ENCODE results near the gene KNDC1.

KNDC1 gene

DNA sequence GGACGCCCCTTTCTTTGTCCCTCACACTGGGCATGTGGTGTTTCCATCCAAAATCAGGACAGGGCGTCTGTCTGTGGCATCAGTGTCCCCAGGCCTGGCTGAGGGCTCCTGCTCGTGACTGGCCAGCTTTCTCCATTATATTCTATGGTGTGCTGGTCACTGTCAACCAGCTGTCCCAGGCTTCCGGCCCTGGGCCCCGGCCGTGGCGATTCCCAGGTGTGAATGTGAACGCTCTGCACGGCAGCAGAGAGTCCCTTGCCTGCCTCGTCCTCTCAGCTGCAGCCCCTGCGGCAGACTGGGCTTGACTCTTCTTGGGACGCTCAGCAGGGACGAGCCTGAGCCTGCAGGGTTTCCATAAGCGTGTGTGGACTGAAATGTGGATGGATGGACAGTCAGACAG is 64.1 kb downstream of the KNDC1 start:
- H3K4me3 ChIP-seq (replicated peaks; ENCODE audit: low read depth, low read length) = no peak overlapping the region
- TF ChIP-seq, protein P1, sequence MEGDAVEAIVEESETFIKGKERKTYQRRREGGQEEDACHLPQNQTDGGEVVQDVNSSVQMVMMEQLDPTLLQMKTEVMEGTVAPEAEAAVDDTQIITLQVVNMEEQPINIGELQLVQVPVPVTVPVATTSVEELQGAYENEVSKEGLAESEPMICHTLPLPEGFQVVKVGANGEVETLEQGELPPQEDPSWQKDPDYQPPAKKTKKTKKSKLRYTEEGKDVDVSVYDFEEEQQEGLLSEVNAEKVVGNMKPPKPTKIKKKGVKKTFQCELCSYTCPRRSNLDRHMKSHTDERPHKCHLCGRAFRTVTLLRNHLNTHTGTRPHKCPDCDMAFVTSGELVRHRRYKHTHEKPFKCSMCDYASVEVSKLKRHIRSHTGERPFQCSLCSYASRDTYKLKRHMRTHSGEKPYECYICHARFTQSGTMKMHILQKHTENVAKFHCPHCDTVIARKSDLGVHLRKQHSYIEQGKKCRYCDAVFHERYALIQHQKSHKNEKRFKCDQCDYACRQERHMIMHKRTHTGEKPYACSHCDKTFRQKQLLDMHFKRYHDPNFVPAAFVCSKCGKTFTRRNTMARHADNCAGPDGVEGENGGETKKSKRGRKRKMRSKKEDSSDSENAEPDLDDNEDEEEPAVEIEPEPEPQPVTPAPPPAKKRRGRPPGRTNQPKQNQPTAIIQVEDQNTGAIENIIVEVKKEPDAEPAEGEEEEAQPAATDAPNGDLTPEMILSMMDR (IDR thresholded peaks at IDR 0.05; ENCODE audit: low read length, missing control alignments) = no peak
- no peak for DNase-seq (ENCODE audit: low read depth)

DNA sequence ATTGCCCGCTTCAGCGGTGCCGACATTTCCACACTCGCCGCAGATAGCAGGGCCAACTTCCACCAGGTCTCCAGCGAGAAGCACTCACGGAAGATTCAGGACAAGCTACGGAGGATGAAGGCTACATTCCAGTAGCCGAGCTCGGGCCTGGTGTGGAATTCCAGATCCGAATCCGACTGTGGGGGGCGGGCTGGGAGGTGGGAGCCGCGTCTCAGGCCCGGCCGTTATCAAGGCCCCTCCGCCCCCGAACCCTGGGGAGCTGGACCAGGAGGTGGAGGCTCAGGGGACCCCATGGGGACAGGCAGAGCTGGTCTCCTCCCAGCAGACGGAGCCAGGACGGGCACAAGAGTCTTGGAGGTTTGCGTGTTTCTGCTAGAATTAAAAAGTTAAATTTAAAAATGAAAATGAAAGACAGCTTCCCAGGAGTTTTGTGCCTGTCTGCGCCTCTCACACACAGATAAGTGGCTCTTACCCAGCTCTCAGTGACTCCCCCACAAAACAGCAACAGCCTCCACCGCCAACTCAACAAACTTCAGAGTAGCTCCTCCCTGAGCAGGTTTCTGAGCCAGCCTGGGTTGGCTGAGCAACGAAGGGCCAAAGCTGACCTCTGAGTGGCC is 64.8 kb downstream of the KNDC1 start:
- DNase-seq (ENCODE audit: low read depth) = peak; percentile 69
- TF ChIP-seq, protein P1 (IDR thresholded peaks at IDR 0.05; ENCODE audit: low read length, missing control alignments) = no peak
- H3K4me3 ChIP-seq (replicated peaks; ENCODE audit: low read depth, low read length) = peak overlapping the region; percentile 28

DNA sequence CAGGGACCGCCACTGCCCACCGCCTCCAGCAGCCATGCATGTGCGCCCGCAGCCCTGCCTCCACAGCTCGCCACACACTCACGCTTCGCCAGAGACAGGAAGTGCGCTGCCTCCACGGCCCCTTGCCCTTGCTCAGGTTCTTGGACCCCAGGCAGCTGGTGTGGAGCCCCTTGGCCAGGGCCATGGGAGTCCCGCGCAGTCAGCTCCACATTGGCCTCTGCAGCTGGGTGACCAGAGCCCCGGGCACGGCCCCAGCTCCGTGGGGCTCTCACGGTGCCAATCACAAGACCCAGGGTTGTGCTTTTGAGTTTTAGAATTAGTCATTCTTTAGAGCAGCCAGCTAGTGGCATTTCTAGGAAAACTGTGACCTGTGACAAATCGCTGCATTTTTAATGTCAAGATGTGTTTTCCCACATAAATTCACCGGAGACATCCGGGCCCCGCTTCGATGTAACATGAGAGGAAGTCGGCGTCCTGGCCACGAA is 65.7 kb downstream of the KNDC1 start:
- DNase-seq (ENCODE audit: low read depth) = no peak

DNA sequence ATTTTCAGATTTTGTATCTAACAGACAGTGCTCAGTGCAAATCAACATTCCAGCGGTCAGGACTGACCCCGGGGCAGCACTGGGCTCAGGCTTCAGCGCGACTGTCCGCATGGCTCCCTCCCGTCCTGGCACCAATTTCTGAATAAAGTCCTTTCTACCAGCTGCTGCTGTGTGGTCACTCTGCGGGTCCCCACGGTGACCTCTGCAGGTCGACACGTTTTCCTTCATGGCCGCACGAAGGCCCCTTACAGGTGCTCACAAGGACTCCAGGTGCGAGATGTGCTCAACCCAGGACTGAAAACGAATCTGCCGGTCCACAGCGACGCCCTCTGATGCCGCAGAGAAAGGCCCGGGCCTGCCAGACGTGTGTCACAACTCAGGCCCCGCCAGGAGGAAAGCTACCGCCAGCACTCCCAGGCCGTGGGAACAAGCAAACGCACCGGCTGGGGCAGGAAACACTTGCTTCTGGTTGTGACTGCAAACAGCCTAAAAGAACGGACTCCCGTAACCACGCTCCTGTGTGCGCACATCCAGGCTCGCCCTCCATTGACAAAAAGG is 66.3 kb downstream of the KNDC1 start:
- DNase-seq (ENCODE audit: low read depth) = no peak
- TF ChIP-seq, protein P1 (IDR thresholded peaks at IDR 0.05; ENCODE audit: low read length, missing control alignments) = no peak
- no peak overlapping the region for H3K4me3 ChIP-seq (replicated peaks; ENCODE audit: low read depth, low read length)

More for the DNA sequence above, 65.7 kb downstream of the KNDC1 start:
- H3K4me3 ChIP-seq (replicated peaks; ENCODE audit: low read depth, low read length) = no peak overlapping the region
- TF ChIP-seq, protein P1 (IDR thresholded peaks at IDR 0.05; ENCODE audit: low read length, missing control alignments) = no peak

DNA sequence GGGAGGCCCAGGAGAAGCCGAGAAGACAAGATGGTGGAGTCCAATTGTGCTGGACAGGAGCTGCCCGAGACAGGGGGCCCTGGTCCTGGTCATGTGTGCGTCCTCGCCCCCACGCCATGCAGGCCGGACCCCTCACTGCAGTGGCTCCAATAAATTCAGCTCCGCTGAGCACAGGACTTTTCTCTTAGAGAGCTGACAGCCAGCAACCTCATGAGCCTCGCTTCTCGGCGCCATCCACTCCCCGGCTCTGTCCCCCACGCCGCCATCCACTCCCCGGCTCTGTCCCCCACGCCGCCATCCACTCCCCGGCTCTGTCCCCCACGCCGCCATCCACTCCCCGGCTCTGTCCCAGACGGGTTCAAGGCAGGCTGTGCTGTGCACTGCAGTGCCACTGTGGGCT is 67.2 kb downstream of the KNDC1 start:
- H3K4me3 ChIP-seq (replicated peaks; ENCODE audit: low read depth, low read length) = no peak overlapping the region
- TF ChIP-seq, protein P1 (IDR thresholded peaks at IDR 0.05; ENCODE audit: low read length, missing control alignments) = no peak
- no peak for DNase-seq (ENCODE audit: low read depth)

DNA sequence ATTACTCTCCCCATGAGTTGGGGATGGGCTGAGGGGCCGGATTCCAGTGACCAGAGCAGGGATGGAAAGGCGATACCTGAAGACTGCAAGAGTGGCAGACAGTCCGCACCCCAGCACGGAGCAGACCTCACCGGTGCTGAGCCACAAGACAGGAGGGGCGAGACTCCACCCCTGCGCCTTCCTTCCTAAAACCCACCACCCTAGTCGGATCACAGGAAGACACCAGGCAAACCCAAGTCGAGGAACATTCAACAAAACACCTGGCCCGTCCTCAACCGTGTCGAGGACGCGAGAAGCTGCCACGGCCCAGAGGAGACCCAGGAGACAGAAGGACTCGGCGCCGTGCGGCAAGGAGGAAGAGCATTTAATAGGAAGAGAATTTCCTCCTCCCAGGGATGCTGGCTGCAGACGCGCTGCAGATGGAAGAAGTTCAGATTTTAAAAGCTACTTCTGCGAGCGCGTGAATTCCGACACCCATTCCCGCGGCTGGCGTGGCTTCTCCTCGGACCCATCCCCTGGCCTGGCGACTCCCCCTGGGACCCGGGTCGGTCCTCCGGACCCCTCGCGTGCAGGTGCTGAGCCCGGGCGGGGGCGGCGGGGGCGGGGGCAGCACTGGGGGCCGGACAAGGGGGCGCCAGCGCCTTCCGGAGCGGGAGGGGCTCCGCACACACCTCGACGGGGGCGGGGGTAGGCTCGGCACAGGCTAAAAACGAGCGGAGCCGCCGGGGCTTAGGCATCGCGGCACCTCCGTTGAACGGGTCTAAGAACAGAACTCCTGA is 69.4 kb downstream of the KNDC1 start:
- TF ChIP-seq, protein P1 (IDR thresholded peaks at IDR 0.05; ENCODE audit: low read length, missing control alignments) = no peak
- H3K4me3 ChIP-seq (replicated peaks; ENCODE audit: low read depth, low read length) = no peak overlapping the region
- no peak for DNase-seq (ENCODE audit: low read depth)

Data from fibroblast of pulmonary artery (primary cell).